ENCODE results near the gene RANBP3.

The RANBP3 gene

GRCh38 chr19:5927441-5927821 is 50.5 kb downstream of the RANBP3 start:
- Histone ChIP-seq H3K4me3 (ENCODE audit: low read length) (no peak overlapping the region), H3K9ac (ENCODE audit: low read depth, low read length) (no peak overlapping the region), H3K27me3 (ENCODE audit: control insufficient read depth, insufficient read depth, low read length) (no peaks in the 10 kb centered on the region), H3K4me1 (ENCODE audit: control insufficient read depth, insufficient read depth, low read length) (no peaks in the 10 kb centered on the region), H3K36me3 (ENCODE audit: insufficient read depth, low read length) (peaks cover 92% of the 10 kb centered on the region), H3K4me2 (ENCODE audit: low read length) (no peak overlapping the region), H3K9me3 (replicated peaks; ENCODE audit: low read length) (no peaks in the 10 kb centered on the region)

- Histone ChIP-seq H3K9me3 (replicated peaks; ENCODE audit: low read length) (no peaks in the 10 kb centered on the region), H3K27me3 (ENCODE audit: control insufficient read depth, insufficient read depth, low read length) (no peaks in the 10 kb centered on the region), H3K4me1 (ENCODE audit: control insufficient read depth, insufficient read depth, low read length) (no peaks in the 10 kb centered on the region), H3K9ac (ENCODE audit: low read depth, low read length) (no peak overlapping the region), H3K36me3 (ENCODE audit: insufficient read depth, low read length) (peaks cover 92% of the 10 kb centered on the region), H3K4me3 (ENCODE audit: low read length) (no peak overlapping the region), H3K4me2 (ENCODE audit: low read length) (no peak overlapping the region)
Observed at GRCh38 chr19:5926641-5927440, 51.1 kb downstream of the RANBP3 start.

GRCh38 chr19:5925830-5926427 is 52.0 kb downstream of the RANBP3 start:
- H3K27me3 ChIP-seq (ENCODE audit: control insufficient read depth, insufficient read depth, low read length) = no peaks in the 10 kb centered on the region
- no peaks in the 10 kb centered on the region for H3K9me3 ChIP-seq (replicated peaks; ENCODE audit: low read length)
- no peak overlapping the region for H3K9ac ChIP-seq (ENCODE audit: low read depth, low read length)
- no peak overlapping the region for H3K4me2 ChIP-seq (ENCODE audit: low read length)
- H3K4me3 ChIP-seq (ENCODE audit: low read length) = no peak overlapping the region
- H3K4me1 ChIP-seq (ENCODE audit: control insufficient read depth, insufficient read depth, low read length) = no peaks in the 10 kb centered on the region
- H3K36me3 ChIP-seq (ENCODE audit: insufficient read depth, low read length) = peaks cover 94% of the 10 kb centered on the region

- Histone ChIP-seq H3K27me3 (ENCODE audit: control insufficient read depth, insufficient read depth, low read length) (no peaks in the 10 kb centered on the region), H3K4me2 (ENCODE audit: low read length) (no peak overlapping the region), H3K4me3 (ENCODE audit: low read length) (no peak overlapping the region), H3K36me3 (ENCODE audit: insufficient read depth, low read length) (peaks cover 80% of the 10 kb centered on the region), H3K9me3 (replicated peaks; ENCODE audit: low read length) (no peaks in the 10 kb centered on the region), H3K4me1 (ENCODE audit: control insufficient read depth, insufficient read depth, low read length) (no peaks in the 10 kb centered on the region), H3K9ac (ENCODE audit: low read depth, low read length) (no peak overlapping the region)
Observed at GRCh38 chr19:5923356-5923755, 54.6 kb downstream of the RANBP3 start.

- no peaks in the 10 kb centered on the region for H3K27me3 ChIP-seq (ENCODE audit: control insufficient read depth, insufficient read depth, low read length)
- H3K9ac ChIP-seq (ENCODE audit: low read depth, low read length) = no peak overlapping the region
- H3K4me3 ChIP-seq (ENCODE audit: low read length) = no peak overlapping the region
- H3K4me1 ChIP-seq (ENCODE audit: control insufficient read depth, insufficient read depth, low read length) = no peaks in the 10 kb centered on the region
- no peaks in the 10 kb centered on the region for H3K9me3 ChIP-seq (replicated peaks; ENCODE audit: low read length)
- H3K4me2 ChIP-seq (ENCODE audit: low read length) = no peak overlapping the region
- H3K36me3 ChIP-seq (ENCODE audit: insufficient read depth, low read length) = peaks cover 78% of the 10 kb centered on the region
Observed at GRCh38 chr19:5922161-5922545, 55.8 kb downstream of the RANBP3 start.

GRCh38 chr19:5921516-5922160 is 56.3 kb downstream of the RANBP3 start:
- Histone ChIP-seq H3K4me3 (ENCODE audit: low read length) (no peak overlapping the region), H3K4me2 (ENCODE audit: low read length) (no peak overlapping the region), H3K4me1 (ENCODE audit: control insufficient read depth, insufficient read depth, low read length) (no peaks in the 10 kb centered on the region), H3K9ac (ENCODE audit: low read depth, low read length) (no peak overlapping the region), H3K9me3 (replicated peaks; ENCODE audit: low read length) (no peaks in the 10 kb centered on the region), H3K27me3 (ENCODE audit: control insufficient read depth, insufficient read depth, low read length) (no peaks in the 10 kb centered on the region), H3K36me3 (ENCODE audit: insufficient read depth, low read length) (peaks cover 77% of the 10 kb centered on the region)

GRCh38 chr19:5918463-5919079 is 59.4 kb downstream of the RANBP3 start:
- H3K9me3 ChIP-seq (replicated peaks; ENCODE audit: low read length) = no peaks in the 10 kb centered on the region
- no peak overlapping the region for H3K4me2 ChIP-seq (ENCODE audit: low read length)
- peaks cover 15% of the 10 kb centered on the region for H3K4me1 ChIP-seq (ENCODE audit: control insufficient read depth, insufficient read depth, low read length)
- no peak overlapping the region for H3K4me3 ChIP-seq (ENCODE audit: low read length)
- H3K9ac ChIP-seq (ENCODE audit: low read depth, low read length) = no peak overlapping the region
- peaks cover 61% of the 10 kb centered on the region for H3K36me3 ChIP-seq (ENCODE audit: insufficient read depth, low read length)
- H3K27me3 ChIP-seq (ENCODE audit: control insufficient read depth, insufficient read depth, low read length) = no peaks in the 10 kb centered on the region

- H3K27me3 ChIP-seq (ENCODE audit: control insufficient read depth, insufficient read depth, low read length) = no peaks in the 10 kb centered on the region
- H3K4me3 ChIP-seq (ENCODE audit: low read length) = no peak overlapping the region
- H3K36me3 ChIP-seq (ENCODE audit: insufficient read depth, low read length) = peaks cover 53% of the 10 kb centered on the region
- no peak overlapping the region for H3K4me2 ChIP-seq (ENCODE audit: low read length)
- H3K9me3 ChIP-seq (replicated peaks; ENCODE audit: low read length) = no peaks in the 10 kb centered on the region
- peaks cover 15% of the 10 kb centered on the region for H3K4me1 ChIP-seq (ENCODE audit: control insufficient read depth, insufficient read depth, low read length)
- no peak overlapping the region for H3K9ac ChIP-seq (ENCODE audit: low read depth, low read length)
Observed at GRCh38 chr19:5917431-5918107, 60.4 kb downstream of the RANBP3 start.

- Histone ChIP-seq H3K9me3 (replicated peaks; ENCODE audit: low read length) (no peaks in the 10 kb centered on the region), H3K4me3 (ENCODE audit: low read length) (no peak overlapping the region), H3K36me3 (ENCODE audit: insufficient read depth, low read length) (peaks cover 41% of the 10 kb centered on the region), H3K4me1 (ENCODE audit: control insufficient read depth, insufficient read depth, low read length) (peaks cover 15% of the 10 kb centered on the region), H3K4me2 (ENCODE audit: low read length) (no peak overlapping the region), H3K27me3 (ENCODE audit: control insufficient read depth, insufficient read depth, low read length) (no peaks in the 10 kb centered on the region), H3K9ac (ENCODE audit: low read depth, low read length) (no peak overlapping the region)
Observed at GRCh38 chr19:5916181-5916708, 61.7 kb downstream of the RANBP3 start.

GRCh38 chr19:5915782-5916165 is 62.2 kb downstream of the RANBP3 start:
- Histone ChIP-seq H3K4me2 (ENCODE audit: low read length) (no peak overlapping the region), H3K9me3 (replicated peaks; ENCODE audit: low read length) (no peaks in the 10 kb centered on the region), H3K4me3 (ENCODE audit: low read length) (no peak overlapping the region), H3K36me3 (ENCODE audit: insufficient read depth, low read length) (peaks cover 38% of the 10 kb centered on the region), H3K4me1 (ENCODE audit: control insufficient read depth, insufficient read depth, low read length) (peaks cover 15% of the 10 kb centered on the region), H3K9ac (ENCODE audit: low read depth, low read length) (no peak overlapping the region), H3K27me3 (ENCODE audit: control insufficient read depth, insufficient read depth, low read length) (no peaks in the 10 kb centered on the region)
